Spleen (tissue), 7 donors: Measurements from ENCODE around the gene CAMTA1.

Experiments used
- CTCF ChIP-seq, 11 experiments: fragments of 200-600 bp in 7 of 11; fragments of 450-650 bp in 4 of 11; sonication (generic) in 4 of 11; IDR thresholded peaks in 8 of 11; conservative IDR thresholded peaks in 3 of 11; 1 replicate in 7 of 11; 2 replicates in 4 of 11; pipeline versions ENCODE4 v1.4.0 to v1.8.0; 2016 to 2021; ENCODE audit warnings: antibody characterized with exemption in 11 of 11, inconsistent platforms in 4 of 11, mild to moderate bottlenecking in 1 of 11
- POLR2A ChIP-seq, 3 donors: fragments of 450-650 bp; IDR thresholded peaks; one replicate each; pipeline ENCODE4 v1.5.1; 2017; ENCODE audit warnings: antibody characterized with exemption in 3 of 3, mild to moderate bottlenecking in 1 of 3
- POLR2AphosphoS5 ChIP-seq, 3 donors: sonication (generic); formaldehyde crosslinking; IDR thresholded peaks; one replicate each; pipeline ENCODE4 v1.5.1; 2017; ENCODE audit warnings: antibody characterized with exemption in 3 of 3
- donor health status: DM: no; HTN: no; CAD: no; lungs with moderate emphysema.
- donor health status: DM: no; HTN: no; CAD: no.
- donor health status: DM: no; HTN: no; CAD: no.

DNA sequence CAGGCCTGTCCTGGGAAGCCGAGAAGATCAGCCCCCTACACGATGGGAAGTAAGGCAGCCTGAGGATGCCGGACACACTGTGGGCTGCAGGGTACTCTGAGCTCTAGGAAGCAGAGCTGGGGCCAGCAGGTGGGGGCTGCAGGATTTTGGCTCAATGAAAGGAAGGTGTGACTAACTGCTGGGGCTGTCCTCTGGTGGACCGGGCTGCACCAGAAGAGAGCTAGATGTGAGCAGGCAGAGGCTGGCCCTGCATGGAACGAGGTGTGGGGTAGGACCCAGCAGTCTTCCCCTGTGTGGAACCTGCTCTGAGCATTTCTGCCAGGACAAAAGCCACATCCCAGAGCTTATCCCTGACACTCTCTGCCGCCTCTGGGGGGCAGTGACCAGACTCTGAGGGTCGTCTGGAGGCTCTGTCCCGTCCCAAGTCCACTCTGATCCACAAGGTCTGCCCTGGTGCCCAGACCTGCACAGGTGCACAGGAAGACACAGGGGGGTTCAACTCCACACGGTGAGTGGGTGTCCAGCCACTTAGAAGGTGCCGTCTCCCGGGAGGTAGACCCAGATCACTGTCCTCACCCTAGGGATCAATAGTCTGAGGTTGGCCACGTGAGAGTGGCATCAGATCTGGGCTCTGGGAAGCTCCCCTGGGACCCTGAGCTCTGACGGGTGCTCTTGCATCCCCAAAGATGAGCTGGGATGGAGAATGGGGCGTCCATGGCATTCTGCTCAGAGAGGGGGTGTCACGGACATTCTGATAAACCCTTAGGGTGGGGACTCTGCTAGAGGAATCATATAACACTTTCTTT, 798.2 kb downstream of the CAMTA1 start:
- TF ChIP-seq CTCF (IDR thresholded peaks at IDR 0.05 in 8 of 11, conservative IDR thresholded peaks at IDR 0.05 in 3 of 11): no peak
- no peak for TF ChIP-seq POLR2A (IDR thresholded peaks at IDR 0.05)
- TF ChIP-seq POLR2AphosphoS5 (IDR thresholded peaks at IDR 0.05): no peak
